HepG2 (cell line): ENCODE measurements around the gene AMOTL2. TPM values are rescaled to one million over a fixed set of nuclear protein-coding genes. Genes with fewer than 3 reads are reported as not detected.

Experiments
- ATAC-seq: fragments of 200-7000 bp; cut with Tn5 transposase; 3 replicates; pipeline ENCODE4 v1.9.1; 2020; ENCODE audit warnings: mild to moderate bottlenecking, moderate library complexity
- BruUV-seq: library from RNA; stranded (reverse); fragments of 400-500 nt; replicated peaks from 2 replicates; lab custom pipeline; 2021; lab: Mats Ljungman, UMichigan
- CTCF ChIA-PET: fragments of 300-600 bp; formaldehyde crosslinking; extraction: SDS; loops from one replicate; lab custom pipeline; 2021; ENCODE audit warnings: low total read pairs, inconsistent platforms, low intra/inter-chr PET ratio; lab: Yijun Ruan, JAX
- POLR2A ChIA-PET: fragments of 350-600 bp; sonication (Branson Sonifier 250); formaldehyde crosslinking; loops from one replicate; lab custom pipeline; 2020; ENCODE audit warnings: antibody characterized with exemption, inconsistent platforms; lab: Yijun Ruan, JAX
- DNase-seq: peaks from one replicate; pipeline ENCODE4 v3.0.0-alpha.2; 2015; ENCODE audit warnings: low spot score
- FAIRE-seq: peaks from 3 replicates; lab custom pipeline; 2011; peaks lifted over from hg19 to GRCh38; lab: Jason Lieb, UNC
- H2AFZ ChIP-seq: one replicate; pipeline ENCODE4 v1.6.1; 2011; ENCODE audit warnings: low read length, inconsistent platforms
- H3K27ac ChIP-seq: fragments of 300-600 bp; 3 replicates; pipeline ENCODE4 v1.8.0; 2011; ENCODE audit warnings: mixed run types, mild to moderate bottlenecking, mixed read lengths, low read length, inconsistent platforms; ENCODE audit not compliant: insufficient read depth; ENCODE audit errors: extremely low read length
- H3K27me3 ChIP-seq, 2 experiments: fragments of 200-600 bp in 1 of 2; 2 replicates in 1 of 2; 3 replicates in 1 of 2; pipeline versions ENCODE4 v1.6.0 to v1.8.0; 2011; ENCODE audit warnings: low read length in 2 of 2, mild to moderate bottlenecking in 2 of 2, moderate library complexity in 2 of 2, inconsistent platforms in 1 of 2; ENCODE audit not compliant: insufficient read depth in 2 of 2, control insufficient read depth in 1 of 2
- H3K36me3 ChIP-seq, 2 experiments: fragments of 200-600 bp in 1 of 2; replicated peaks in 1 of 2; 2 replicates in 1 of 2; 3 replicates in 1 of 2; pipeline versions ENCODE4 v1.5.1 to v1.8.0; 2011; ENCODE audit warnings: low read length in 2 of 2, inconsistent platforms in 1 of 2; ENCODE audit not compliant: insufficient read depth in 2 of 2, control insufficient read depth in 1 of 2
- H3K4me1 ChIP-seq: 2 replicates; pipeline ENCODE4 v1.5.1; 2012; ENCODE audit warnings: low read length, inconsistent platforms; ENCODE audit not compliant: insufficient read depth
- H3K4me2 ChIP-seq: 2 replicates; pipeline ENCODE4 v1.6.0; 2011; ENCODE audit warnings: low read depth, low read length, inconsistent platforms
- H3K4me3 ChIP-seq, 3 experiments: fragments of 200-600 bp in 1 of 3; sonication (generic), shearing (Covaris generic) in 1 of 3; replicated peaks in 1 of 3; 2 replicates each; pipeline ENCODE4 v1.5.1; 2011 to 2016; ENCODE audit warnings: low read length in 3 of 3, inconsistent platforms in 2 of 3, low read depth in 2 of 3, mild to moderate bottlenecking in 2 of 3, control low read depth in 1 of 3, mixed read lengths in 1 of 3; ENCODE audit not compliant: insufficient read depth in 1 of 3
- H3K79me2 ChIP-seq: one replicate; pipeline ENCODE4 v1.6.1; 2011; ENCODE audit warnings: low read length, inconsistent platforms; ENCODE audit not compliant: insufficient read depth
- H3K9ac ChIP-seq: 2 replicates; pipeline ENCODE4 v1.6.0; 2011; ENCODE audit warnings: mild to moderate bottlenecking, low read depth, low read length, inconsistent platforms; ENCODE audit not compliant: insufficient read depth
- H3K9me3 ChIP-seq: 2 replicates; pipeline ENCODE4 v1.5.1; 2012; ENCODE audit warnings: mild to moderate bottlenecking, low read length
- H4K20me1 ChIP-seq: 2 replicates; pipeline ENCODE4 v1.6.0; 2011; ENCODE audit warnings: inconsistent platforms, mild to moderate bottlenecking, low read length, moderate library complexity; ENCODE audit not compliant: insufficient read depth
- ASH2L ChIP-seq: fragments of 300-600, 200-600 bp; sonication (generic); IDR thresholded peaks from 2 replicates; pipeline ENCODE4 v1.7.0; 2017; ENCODE audit warnings: low read depth, mild to moderate bottlenecking, moderate library complexity, mixed read lengths, low read length; ENCODE audit not compliant: insufficient read length
- DR1 ChIP-seq: sonication (generic); formaldehyde crosslinking; IDR thresholded peaks from 2 replicates; pipeline ENCODE4 v1.8.0; 2021; ENCODE audit warnings: mild to moderate bottlenecking, missing genetic modification reagents, inconsistent platforms
- GPBP1L1 ChIP-seq: sonication (generic); formaldehyde crosslinking; IDR thresholded peaks from 2 replicates; pipeline ENCODE4 v1.5.0; 2020; ENCODE audit warnings: mild to moderate bottlenecking, missing genetic modification reagents
- HOXA5 ChIP-seq: sonication (generic); formaldehyde crosslinking; IDR thresholded peaks from 2 replicates; pipeline ENCODE4 v1.4.0; 2020; ENCODE audit warnings: missing genetic modification reagents
- MYC ChIP-seq: sonication (generic); formaldehyde crosslinking; IDR thresholded peaks from 2 replicates; pipeline ENCODE4 v1.9.0; 2021; ENCODE audit warnings: missing genetic modification reagents, borderline replicate concordance
- REL ChIP-seq: sonication (generic); formaldehyde crosslinking; conservative IDR thresholded peaks from 2 replicates; pipeline ENCODE4 v1.8.0; 2022; ENCODE audit warnings: mild to moderate bottlenecking, missing genetic modification reagents, moderate library complexity
- RELA ChIP-seq: sonication (generic); formaldehyde crosslinking; IDR thresholded peaks from 2 replicates; pipeline ENCODE4 v1.4.0; 2020; ENCODE audit warnings: missing genetic modification reagents
- RFX5 ChIP-seq: IDR thresholded peaks from 2 replicates; pipeline ENCODE4 v1.6.1; 2011; ENCODE audit warnings: low read depth, low read length, improper control_type of control experiment
- ZNF101 ChIP-seq: sonication (generic); formaldehyde crosslinking; IDR thresholded peaks from 2 replicates; pipeline ENCODE4 v1.4.0; 2020; ENCODE audit warnings: mild to moderate bottlenecking, low read depth, missing genetic modification reagents, borderline replicate concordance
- ZNF180 ChIP-seq: sonication (generic); formaldehyde crosslinking; IDR thresholded peaks from 2 replicates; pipeline ENCODE4 v1.4.0; 2020; ENCODE audit warnings: low read depth, missing genetic modification reagents, borderline replicate concordance
- ZNF333 ChIP-seq: sonication (generic); formaldehyde crosslinking; IDR thresholded peaks from 2 replicates; pipeline ENCODE4 v1.4.0; 2020; ENCODE audit warnings: mild to moderate bottlenecking, missing genetic modification reagents, borderline replicate concordance
- ZNF577 ChIP-seq: sonication (generic); formaldehyde crosslinking; IDR thresholded peaks from 2 replicates; pipeline ENCODE4 v1.4.0; 2020; ENCODE audit warnings: mild to moderate bottlenecking, low read depth, missing genetic modification reagents, borderline replicate concordance
- ZNF713 ChIP-seq: sonication (generic); formaldehyde crosslinking; IDR thresholded peaks from 2 replicates; pipeline ENCODE4 v1.4.0; 2020; ENCODE audit warnings: mild to moderate bottlenecking, missing genetic modification reagents
- ZNF724P ChIP-seq: sonication (generic); formaldehyde crosslinking; IDR thresholded peaks from 2 replicates; pipeline ENCODE4 v1.8.0; 2022; ENCODE audit warnings: missing genetic modification reagents, borderline replicate concordance
- ZNF746 ChIP-seq: sonication (generic); formaldehyde crosslinking; IDR thresholded peaks from 2 replicates; pipeline ENCODE4 v1.8.0; 2022; ENCODE audit warnings: mild to moderate bottlenecking, missing genetic modification reagents
- ZNF850 ChIP-seq: sonication (generic); formaldehyde crosslinking; conservative IDR thresholded peaks from 2 replicates; pipeline ENCODE4 v1.9.0; 2021; ENCODE audit warnings: mild to moderate bottlenecking, missing genetic modification reagents
- whole genome bisulfite sequencing: methylation state at CpG from one replicate; pipeline ENCODE4 v1.1.6; 2017; ENCODE audit warnings: low lambda C conversion rate; 5-methylcytosine and 5-hydroxymethylcytosine counted together
- in situ Hi-C: cut with HindIII; loops from 2 replicates; pipeline ENCODE4 v1.10.0; 2017; ENCODE audit warnings: low pct_unique_long_range_greater_than_20kb; ENCODE audit not compliant: extremely low pct_ligation_motif_present
- intact Hi-C: fragments of 100-400 bp; cut with micrococcal nuclease; formaldehyde crosslinking; loops from one replicate; pipeline ENCODE4 v1.10.0; 2022; ENCODE audit not compliant: unreplicated experiment
- polyA plus RNA-seq, 8 experiments: library from polyadenylated mRNA; depleted of rRNA in 3 of 8; stranded (reverse) in 7 of 8; unstranded in 1 of 8; fragments of >200 nt; fragmentation: Illumina TruSeq in 4 of 8; extraction: Trizol in 4 of 8; gene quantifications; 2 replicates each; pipeline versions ENCODE4 v1.2.1 to v1.2.3, GENCODE V29; 2011 to 2016; ENCODE audit warnings: low read depth in 4 of 8, missing spikeins in 1 of 8, mixed read lengths in 1 of 8; ENCODE audit not compliant: insufficient read depth in 1 of 8
- total RNA-seq, 5 experiments: library from RNA; depleted of rRNA; stranded (reverse); fragments of >200 nt; fragmentation: Illumina TruSeq; extraction: Trizol; gene quantifications; 2 replicates each; pipeline ENCODE4 v1.2.3, GENCODE V29; 2016; ENCODE audit warnings: low read depth in 1 of 5
- TF ChIP-seq, protein P1 (sequence below): sonication (generic); formaldehyde crosslinking; conservative IDR thresholded peaks from 2 replicates; pipeline ENCODE4 v1.4.0; 2020; ENCODE audit warnings: mild to moderate bottlenecking, missing genetic modification reagents, moderate library complexity

Gene AMOTL2
- total and polyA plus RNA-seq, 2 of the 13 experiments (the other 11 are each of a cell fraction or from before 2014, with no cell fraction given), result 17.3 to 18.5 TPM

DNA sequence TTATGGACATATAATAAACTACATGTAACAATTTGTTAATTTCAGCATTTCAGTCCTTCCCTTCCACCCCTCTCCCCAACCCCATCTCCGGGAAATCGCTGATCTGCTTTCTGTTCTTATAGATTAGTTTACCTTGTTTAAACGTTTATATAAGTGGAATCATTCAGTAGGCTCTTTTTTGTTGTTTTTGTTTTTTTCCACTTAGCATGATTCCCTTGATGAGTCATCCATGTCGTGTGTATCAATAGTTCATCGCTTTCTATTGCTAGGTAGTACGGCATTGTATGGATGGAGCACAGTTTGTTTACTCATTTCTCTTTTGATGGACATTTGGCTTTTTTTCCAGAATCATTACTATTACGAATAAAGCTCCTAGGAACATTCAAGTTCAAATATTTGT is 23.5 kb upstream of the AMOTL2 start (continued):
- TF ChIP-seq ASH2L (no peak), REL (CRISPR knock-in tag) (no peak), RELA (CRISPR knock-in tag) (no peak), ZNF101 (CRISPR knock-in tag) (no peak), ZNF713 (no peak), ZNF746 (no peak), ZNF724P (CRISPR knock-in tag) (no peak)

GRCh38 chr3:134395103-134395502 is 20.9 kb upstream of the AMOTL2 start:
- Histone ChIP-seq H3K36me3 (no peaks in the 10 kb centered on the region), H3K27ac (no peak overlapping the region), H3K4me1 (peaks cover 20% of the 10 kb centered on the region), H3K9ac (no peak overlapping the region), H2AFZ (no peak overlapping the region), H3K4me3 (no peak overlapping the region), H4K20me1 (no peaks in the 10 kb centered on the region), H3K4me2 (no peak overlapping the region), H3K27me3 (peaks cover 1 to 17% of the 10 kb centered on the region in 2 experiments; a peak in 4 of 5 replicates), H3K9me3 (no peaks in the 10 kb centered on the region), H3K79me2 (no peaks in the 10 kb centered on the region)
- ATAC-seq (no peak), FAIRE-seq (no peak), DNase-seq (no peak)
- ChIA-PET CTCF (no interaction called here), POLR2A (no interaction called here)
- WGBS, result 7% methylated on average over 1 of the region's 1 CpG
- in situ Hi-C loops, result no loop called here
- no TSS peak for BruUV-seq
- intact Hi-C loops, result no loop called here
- no peak for TF ChIP-seq ZNF333 (CRISPR knock-in tag)
- no peak for TF ChIP-seq RFX5
- TF ChIP-seq DR1 (CRISPR knock-in tag), result no peak
- no peak for TF ChIP-seq ZNF850 (CRISPR knock-in tag)
- no peak for TF ChIP-seq ZNF577 (CRISPR knock-in tag)
- no peak for TF ChIP-seq HOXA5 (CRISPR knock-in tag)
- no peak for TF ChIP-seq ZNF180 (CRISPR knock-in tag)
- no peak for TF ChIP-seq GPBP1L1 (CRISPR knock-in tag)
- no peak for TF ChIP-seq MYC (CRISPR knock-in tag)
- TF ChIP-seq, protein P1, sequence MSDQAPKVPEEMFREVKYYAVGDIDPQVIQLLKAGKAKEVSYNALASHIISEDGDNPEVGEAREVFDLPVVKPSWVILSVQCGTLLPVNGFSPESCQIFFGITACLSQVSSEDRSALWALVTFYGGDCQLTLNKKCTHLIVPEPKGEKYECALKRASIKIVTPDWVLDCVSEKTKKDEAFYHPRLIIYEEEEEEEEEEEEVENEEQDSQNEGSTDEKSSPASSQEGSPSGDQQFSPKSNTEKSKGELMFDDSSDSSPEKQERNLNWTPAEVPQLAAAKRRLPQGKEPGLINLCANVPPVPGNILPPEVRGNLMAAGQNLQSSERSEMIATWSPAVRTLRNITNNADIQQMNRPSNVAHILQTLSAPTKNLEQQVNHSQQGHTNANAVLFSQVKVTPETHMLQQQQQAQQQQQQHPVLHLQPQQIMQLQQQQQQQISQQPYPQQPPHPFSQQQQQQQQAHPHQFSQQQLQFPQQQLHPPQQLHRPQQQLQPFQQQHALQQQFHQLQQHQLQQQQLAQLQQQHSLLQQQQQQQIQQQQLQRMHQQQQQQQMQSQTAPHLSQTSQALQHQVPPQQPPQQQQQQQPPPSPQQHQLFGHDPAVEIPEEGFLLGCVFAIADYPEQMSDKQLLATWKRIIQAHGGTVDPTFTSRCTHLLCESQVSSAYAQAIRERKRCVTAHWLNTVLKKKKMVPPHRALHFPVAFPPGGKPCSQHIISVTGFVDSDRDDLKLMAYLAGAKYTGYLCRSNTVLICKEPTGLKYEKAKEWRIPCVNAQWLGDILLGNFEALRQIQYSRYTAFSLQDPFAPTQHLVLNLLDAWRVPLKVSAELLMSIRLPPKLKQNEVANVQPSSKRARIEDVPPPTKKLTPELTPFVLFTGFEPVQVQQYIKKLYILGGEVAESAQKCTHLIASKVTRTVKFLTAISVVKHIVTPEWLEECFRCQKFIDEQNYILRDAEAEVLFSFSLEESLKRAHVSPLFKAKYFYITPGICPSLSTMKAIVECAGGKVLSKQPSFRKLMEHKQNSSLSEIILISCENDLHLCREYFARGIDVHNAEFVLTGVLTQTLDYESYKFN (CRISPR knock-in tag), result no peak
